OCI-LY3 (cell line): Measurements from ENCODE around the gene TSPEAR.

Experiments
- H2AFZ ChIP-seq: fragments of 200-600, 300-600 bp; shearing (Covaris generic); 2 replicates; pipeline ENCODE4 v1.6.0; 2014; ENCODE audit warnings: antibody characterized with exemption, low read depth, low read length
- H3K27ac ChIP-seq: fragments of 200-600, 300-600 bp; sonication (generic); 2 replicates; pipeline ENCODE4 v1.5.1; 2014; ENCODE audit warnings: mild to moderate bottlenecking, low read length, moderate library complexity, mixed read lengths
- H3K27me3 ChIP-seq: fragments of 200-600, 300-600 bp; sonication (generic); 2 replicates; pipeline ENCODE4 v1.6.1; 2014; ENCODE audit warnings: low read depth, low read length, mixed read lengths
- H3K36me3 ChIP-seq: fragments of 200-600, 300-600 bp; sonication (generic); replicated peaks from 2 replicates; pipeline ENCODE3; 2014; ENCODE audit warnings: low read depth, low read length, mixed read lengths
- H3K4me1 ChIP-seq: fragments of 300-600, 200-600 bp; sonication (generic); 2 replicates; pipeline ENCODE4 v1.6.1; 2014; ENCODE audit warnings: low read length, mixed read lengths
- H3K4me2 ChIP-seq: fragments of 200-600, 300-600 bp; sonication (generic); 2 replicates; pipeline ENCODE4 v1.6.1; 2014; ENCODE audit warnings: low read length, mixed read lengths
- H3K4me3 ChIP-seq: fragments of 300-600, 200-600 bp; sonication (generic); 2 replicates; pipeline ENCODE4 v1.5.1; 2014; ENCODE audit warnings: antibody characterized with exemption, mild to moderate bottlenecking, low read length, moderate library complexity
- H3K79me2 ChIP-seq: fragments of 300-600, 200-600 bp; shearing (Covaris generic); 2 replicates; pipeline ENCODE4 v1.6.1; 2014; ENCODE audit warnings: mild to moderate bottlenecking, low read length, mixed read lengths
- H3K9ac ChIP-seq: fragments of 300-600, 200-600 bp; shearing (Covaris generic); 2 replicates; pipeline ENCODE4 v1.6.0; 2014; ENCODE audit warnings: mild to moderate bottlenecking, low read length, moderate library complexity
- H3K9me3 ChIP-seq: fragments of 200-600, 300-600 bp; shearing (Covaris generic); 2 replicates; pipeline ENCODE4 v1.6.1; 2014; ENCODE audit warnings: low read length, mixed read lengths; ENCODE audit not compliant: insufficient read depth
- H4K20me1 ChIP-seq: fragments of 200-600, 300-600 bp; sonication (generic); 2 replicates; pipeline ENCODE4 v1.6.1; 2016; ENCODE audit warnings: low read length, mixed read lengths; ENCODE audit not compliant: insufficient read depth
- EZH2phosphoT487 ChIP-seq: fragments of 200-600 bp; shearing (Covaris generic); IDR thresholded peaks from 2 replicates; pipeline ENCODE4 v1.6.1; 2018; ENCODE audit warnings: antibody characterized with exemption, mixed run types, low read depth
- TF ChIP-seq, protein P1 (sequence below): fragments of 200-600, 300-600 bp; sonication (generic); IDR thresholded peaks from 2 replicates; pipeline ENCODE4 v1.5.1; 2014; ENCODE audit warnings: antibody characterized with exemption, low read length, low read depth

Gene TSPEAR

GRCh38 chr21:44711327-44712202, at the start of gene TSPEAR:
Gene TSPEAR, minus strand, starts transcription at chr21:44711572. Its CDS starts 58 bp downstream, at chr21:44711514.
- Histone ChIP-seq H3K27ac (no peak within 1 kb of the TSS), H3K79me2 (no peaks in the 10 kb centered on the region), H3K4me3 (no peak within 1 kb of the TSS), H3K9ac (no peak within 1 kb of the TSS), H3K4me1 (peaks cover 5% of the 10 kb centered on the region), H3K27me3 (no peaks in the 10 kb centered on the region), H3K36me3 (no peaks in the 10 kb centered on the region), H3K4me2 (no peak within 1 kb of the TSS), H3K9me3 (no peaks in the 10 kb centered on the region), H4K20me1 (no peaks in the 10 kb centered on the region), H2AFZ (no peak within 1 kb of the TSS)
- TF ChIP-seq, protein P1, sequence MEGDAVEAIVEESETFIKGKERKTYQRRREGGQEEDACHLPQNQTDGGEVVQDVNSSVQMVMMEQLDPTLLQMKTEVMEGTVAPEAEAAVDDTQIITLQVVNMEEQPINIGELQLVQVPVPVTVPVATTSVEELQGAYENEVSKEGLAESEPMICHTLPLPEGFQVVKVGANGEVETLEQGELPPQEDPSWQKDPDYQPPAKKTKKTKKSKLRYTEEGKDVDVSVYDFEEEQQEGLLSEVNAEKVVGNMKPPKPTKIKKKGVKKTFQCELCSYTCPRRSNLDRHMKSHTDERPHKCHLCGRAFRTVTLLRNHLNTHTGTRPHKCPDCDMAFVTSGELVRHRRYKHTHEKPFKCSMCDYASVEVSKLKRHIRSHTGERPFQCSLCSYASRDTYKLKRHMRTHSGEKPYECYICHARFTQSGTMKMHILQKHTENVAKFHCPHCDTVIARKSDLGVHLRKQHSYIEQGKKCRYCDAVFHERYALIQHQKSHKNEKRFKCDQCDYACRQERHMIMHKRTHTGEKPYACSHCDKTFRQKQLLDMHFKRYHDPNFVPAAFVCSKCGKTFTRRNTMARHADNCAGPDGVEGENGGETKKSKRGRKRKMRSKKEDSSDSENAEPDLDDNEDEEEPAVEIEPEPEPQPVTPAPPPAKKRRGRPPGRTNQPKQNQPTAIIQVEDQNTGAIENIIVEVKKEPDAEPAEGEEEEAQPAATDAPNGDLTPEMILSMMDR: no peak
- TF ChIP-seq EZH2phosphoT487: no peak

DNA sequence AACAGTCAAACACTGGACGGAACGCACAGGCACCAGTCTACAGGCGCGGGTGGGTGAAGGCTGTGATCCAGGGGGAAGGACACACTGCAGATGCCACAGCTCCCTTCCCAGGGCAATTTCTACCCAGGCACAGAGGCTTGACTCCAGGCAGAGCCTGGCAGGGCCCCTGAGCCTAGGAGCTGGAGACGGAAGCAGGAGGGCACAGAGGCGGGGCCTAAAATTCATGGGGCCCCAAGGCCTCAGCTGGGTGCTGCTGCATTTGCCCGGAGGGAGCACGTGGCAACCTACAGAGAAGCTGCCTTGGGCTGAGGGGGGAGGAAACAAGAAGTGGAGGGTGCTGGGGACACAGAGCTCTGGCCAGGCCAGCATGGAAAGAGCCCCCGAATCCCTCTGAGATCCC, 49.0 kb upstream of the TSPEAR start:
- Histone ChIP-seq H3K27me3 (no peaks in the 10 kb centered on the region), H3K36me3 (no peaks in the 10 kb centered on the region), H3K4me1 (no peaks in the 10 kb centered on the region), H4K20me1 (no peaks in the 10 kb centered on the region), H3K4me2 (no peak overlapping the region), H3K79me2 (no peaks in the 10 kb centered on the region), H3K9ac (no peak overlapping the region), H3K4me3 (no peak overlapping the region), H2AFZ (no peak overlapping the region), H3K9me3 (no peaks in the 10 kb centered on the region), H3K27ac (no peak overlapping the region)
- no peak for TF ChIP-seq EZH2phosphoT487
- TF ChIP-seq, protein P1: no peak

DNA sequence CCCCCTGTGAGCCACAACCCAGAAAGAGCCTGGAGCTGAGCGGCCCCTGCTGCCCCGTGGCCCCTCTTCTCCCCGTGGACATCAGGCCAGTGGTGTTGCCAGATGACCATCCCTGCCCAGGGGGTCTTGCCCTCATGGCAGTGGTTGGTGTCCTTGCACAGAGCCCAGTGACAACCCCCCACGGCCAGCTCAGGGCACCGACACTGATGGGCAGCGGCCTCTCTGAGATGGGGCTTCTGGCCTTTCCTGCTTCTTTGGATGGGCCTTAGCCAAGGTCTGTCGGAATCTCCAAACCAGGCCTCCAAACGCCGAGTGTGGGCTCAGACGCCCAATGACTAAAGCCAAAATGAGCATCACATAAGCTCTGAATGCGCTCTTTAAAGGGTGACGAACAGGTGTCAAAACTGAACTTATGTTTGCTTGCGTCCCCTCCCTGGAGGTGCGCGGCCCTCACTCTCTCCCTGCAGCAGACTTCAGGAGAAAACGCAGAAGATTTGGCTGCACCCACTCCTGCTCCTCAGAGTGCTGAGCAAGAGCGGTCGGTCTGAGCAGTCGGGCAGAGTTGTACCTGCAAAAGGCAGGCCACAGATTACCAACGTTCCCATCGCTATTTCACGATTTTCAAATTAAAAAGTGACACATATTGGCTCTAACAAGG, 48.4 kb upstream of the TSPEAR start:
- Histone ChIP-seq H3K9me3 (no peaks in the 10 kb centered on the region), H3K27me3 (no peaks in the 10 kb centered on the region), H3K27ac (no peak overlapping the region), H3K4me1 (no peaks in the 10 kb centered on the region), H3K4me3 (no peak overlapping the region), H3K79me2 (no peaks in the 10 kb centered on the region), H2AFZ (no peak overlapping the region), H4K20me1 (no peaks in the 10 kb centered on the region), H3K36me3 (no peaks in the 10 kb centered on the region), H3K9ac (no peak overlapping the region), H3K4me2 (no peak overlapping the region)
- no peak for TF ChIP-seq EZH2phosphoT487
- TF ChIP-seq, protein P1: no peak

DNA sequence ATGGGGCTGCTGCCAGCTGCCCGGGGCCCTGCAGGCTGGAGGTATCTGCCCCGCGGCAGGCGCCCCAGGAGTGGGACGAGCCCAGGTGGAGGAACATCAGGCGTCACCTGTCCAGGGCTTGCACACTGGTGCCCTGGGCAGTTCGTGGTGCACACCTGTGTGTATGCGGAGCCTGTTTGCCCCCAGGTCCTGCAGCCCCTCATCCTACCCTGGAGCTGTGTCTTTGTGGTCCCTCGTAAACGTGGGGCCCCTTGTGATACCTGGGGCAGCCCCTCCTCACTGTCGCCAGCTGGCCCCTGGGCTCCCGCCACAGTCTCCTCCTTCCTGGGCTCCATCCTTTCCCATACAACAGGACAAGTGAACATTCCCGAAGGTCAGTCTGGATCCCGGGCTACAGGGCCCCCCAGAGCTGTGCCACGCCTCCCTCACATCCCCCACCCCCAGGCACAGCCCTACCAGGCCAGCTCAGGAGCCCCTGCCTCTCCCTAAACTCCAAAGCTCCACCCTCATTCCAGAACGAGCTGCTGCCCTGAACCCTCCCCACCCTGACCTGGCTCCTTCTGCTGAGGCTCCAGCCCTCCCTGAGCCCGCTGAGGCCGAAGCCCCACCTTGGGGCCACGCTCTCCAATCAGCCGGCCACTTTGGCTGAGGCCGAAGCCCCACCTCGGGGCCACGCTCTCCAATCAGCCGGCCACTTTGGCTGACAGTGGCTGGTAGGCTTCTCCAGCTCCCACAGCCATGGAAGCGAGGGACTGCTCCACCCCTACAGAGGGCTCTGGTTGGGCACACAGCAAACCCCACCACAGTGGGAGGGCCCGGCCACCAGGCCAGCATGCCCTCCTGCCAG, 47.6 kb upstream of the TSPEAR start:
- H3K4me2 ChIP-seq: no peak overlapping the region
- TF ChIP-seq, protein P1: no peak
- no peak for TF ChIP-seq EZH2phosphoT487
- H3K4me1 ChIP-seq: no peaks in the 10 kb centered on the region
- H3K27me3 ChIP-seq: no peaks in the 10 kb centered on the region
- H3K9me3 ChIP-seq: no peaks in the 10 kb centered on the region
- no peaks in the 10 kb centered on the region for H3K36me3 ChIP-seq
- H3K4me3 ChIP-seq: no peak overlapping the region
- no peaks in the 10 kb centered on the region for H3K79me2 ChIP-seq
- no peak overlapping the region for H2AFZ ChIP-seq
- no peak overlapping the region for H3K27ac ChIP-seq
- no peak overlapping the region for H3K9ac ChIP-seq
- no peaks in the 10 kb centered on the region for H4K20me1 ChIP-seq
